Measurements from ENCODE around the gene SASH3. TPM values are rescaled to one million over a fixed set of nuclear protein-coding genes. Genes with fewer than 3 reads are reported as not detected.

SASH3 gene
- not detected in 2 replicates for total RNA-seq

DNA sequence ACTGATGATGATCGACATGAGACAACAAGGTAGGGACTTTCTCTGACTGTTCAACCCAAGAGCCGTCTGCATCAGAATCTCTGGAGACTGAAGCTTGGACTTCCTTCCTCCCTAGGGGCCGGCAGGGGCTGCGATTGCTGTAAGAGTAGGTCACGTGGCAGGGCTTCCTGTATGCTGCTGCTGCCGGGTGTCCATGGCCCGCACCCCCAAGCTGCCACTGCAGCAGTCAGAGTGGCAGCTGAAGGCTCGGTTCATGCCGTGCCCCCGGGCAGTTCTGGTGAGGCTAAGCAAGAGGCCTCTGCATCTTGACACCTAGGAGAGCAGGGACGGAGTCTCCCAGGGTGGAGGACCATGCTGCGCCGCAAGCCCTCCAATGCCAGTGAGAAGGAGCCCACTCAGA, at the start of gene SASH3:
Gene SASH3 (plus strand): TSS at position 203 of the 400 bp plus-strand sequence. CDS start 149 bp downstream, at position 352.

GRCh38 chrX:129738466-129739308, 41.1 kb upstream of the SASH3 start, which contains the start of gene XPNPEP2:
TSS of gene XPNPEP2 (plus strand) at chrX:129738979. CDS start at chrX:129739214, 235 bp downstream.

DNA sequence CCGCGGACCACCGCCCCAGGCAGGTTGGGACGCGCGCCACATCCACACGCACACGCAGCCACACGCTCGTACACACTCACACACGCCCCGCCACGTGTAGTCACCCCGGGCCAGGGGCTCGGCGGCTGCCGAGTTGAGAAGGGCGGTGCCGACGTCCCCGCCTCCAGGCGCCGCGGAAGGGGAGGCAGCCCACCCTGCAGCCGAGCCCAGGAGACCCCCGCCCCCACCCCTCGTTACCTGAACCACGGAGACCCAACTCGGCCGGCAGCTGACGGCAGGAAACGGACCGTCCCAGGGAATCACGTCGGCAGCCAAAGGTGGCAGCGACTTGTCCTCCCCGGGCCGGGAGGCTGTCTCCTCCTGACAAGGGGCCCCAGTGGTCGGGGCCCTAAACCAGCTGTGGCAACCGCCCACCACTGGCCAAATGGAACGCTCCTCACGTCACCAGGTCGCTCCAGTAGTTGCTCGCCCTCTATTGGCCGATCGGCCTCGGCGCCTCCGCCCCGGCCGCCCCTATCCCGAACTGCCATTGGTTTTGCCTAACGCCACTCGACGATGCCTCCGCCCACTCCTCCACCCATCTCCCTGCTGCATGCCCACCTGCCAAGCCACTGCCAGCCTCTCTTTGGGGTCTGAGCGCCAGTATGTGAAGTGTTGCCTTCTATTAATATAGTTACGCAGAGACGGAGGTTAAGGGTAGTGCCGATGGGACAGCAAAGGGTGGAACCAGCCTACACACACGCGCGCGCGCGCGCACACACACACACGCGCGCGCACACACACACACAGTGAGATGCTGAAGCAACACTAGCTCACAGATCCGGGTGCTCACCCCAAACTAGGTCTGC, 63.9 kb downstream of the SASH3 start, which contains the start of gene ZDHHC9:
Gene ZDHHC9 (minus strand): TSS at position 428 of the 848 bp plus-strand sequence. CDS start 1,941 bp downstream, outside the sequence.

Other genes starting within 250 kb of the SASH3 start
- 27.0 and 38.2 TPM in 2 replicates for gene OCRL, start 239.7 kb upstream of the SASH3 start, total RNA-seq
- under 0.01 and 0.07 TPM in 2 replicates for gene APLN, start 125.0 kb upstream of the SASH3 start, total RNA-seq
- not detected in 2 replicates for gene XPNPEP2, start 41.0 kb upstream of the SASH3 start, total RNA-seq
- gene ZDHHC9, start 63.9 kb downstream of the SASH3 start, total RNA-seq: 16.4 and 32.7 TPM in 2 replicates
- 18.5 and 33.3 TPM in 2 replicates for gene UTP14A, start 126.2 kb downstream of the SASH3 start, total RNA-seq
- 1.0 and 5.1 TPM in 2 replicates for gene BCORL1, start 202.7 kb downstream of the SASH3 start, total RNA-seq

All from nasal cavity respiratory epithelium epithelial cell of viscerocranial mucosa (primary cell).